Stimulated activated naive CD8-positive, alpha-beta T cell treated with anti-CD3 and anti-CD28 coated beads, Interleukin-15, amount 100 ng/mL, for 72 hours (primary cell): ENCODE measurements around the gene UBE2R2.
"Not testable (repeated sequence)": the region's sequence is repeated elsewhere in the genome, so short reads cannot be mapped to it uniquely, and the experiment has no call there.

ENCODE experiments used
- ATAC-seq: fragments of 150-1000 bp; cut with Tn5 transposase; 2 replicates; pipeline ENCODE4 v1.10.0; 2021; ENCODE audit warnings: mild to moderate bottlenecking, moderate library complexity
- DNase-seq, 2 donors: peaks; one replicate each; pipeline ENCODE4 v3.0.0; 2021 to 2022
- H3K27ac Mint-ChIP-seq, 2 donors: one replicate each; pipeline ENCODE4 v1.8.0; 2022; ENCODE audit warnings: mild to moderate bottlenecking in 2 of 2, mixed read lengths in 2 of 2, moderate library complexity in 2 of 2
- H3K27me3 Mint-ChIP-seq: one replicate; pipeline ENCODE4 v1.8.0; 2022; ENCODE audit warnings: mixed read lengths
- H3K4me1 Mint-ChIP-seq: one replicate; pipeline ENCODE4 v1.8.0; 2022; ENCODE audit warnings: mild to moderate bottlenecking, mixed read lengths
- H3K4me3 Mint-ChIP-seq, 2 donors: one replicate each; pipeline ENCODE4 v1.8.0; 2022; ENCODE audit warnings: mild to moderate bottlenecking in 2 of 2, mixed read lengths in 2 of 2, moderate library complexity in 1 of 2
- H3K9me3 Mint-ChIP-seq, 2 donors: one replicate each; pipeline ENCODE4 v1.8.0; 2022; ENCODE audit warnings: mixed read lengths in 2 of 2

The UBE2R2 gene

GRCh38 chr9:33815781-33816180 lies 1.2 kb upstream of the UBE2R2 start:
- Mint-ChIP-seq H3K27me3 (peaks cover 11% of the 10 kb centered on the region), H3K4me1 (peaks cover 57% of the 10 kb centered on the region)

GRCh38 chr9:33817327-33818166 lies 587 bp downstream of the UBE2R2 start:
- Mint-ChIP-seq H3K4me3 (peak overlapping the region; percentile 80 to 92), H3K9me3 (no peaks in the 10 kb centered on the region), H3K27me3 (no peaks in the 10 kb centered on the region), H3K27ac (peak overlapping the region; percentile 89 to 96), H3K4me1 (peaks cover 63% of the 10 kb centered on the region)
- peak; percentile 65 to 67 for DNase-seq
- peak; percentile 44 for ATAC-seq

More at GRCh38 chr9:33815781-33816180, 1.2 kb upstream of the UBE2R2 start:
- DNase-seq (no peak), ATAC-seq (no peak)
- Mint-ChIP-seq H3K27ac (peak overlapping the region; percentile 46 to 96), H3K4me3 (peak overlapping the region; percentile 89 to 92), H3K9me3 (no peaks in the 10 kb centered on the region)

GRCh38 chr9:33818167-33818846 lies 1.3 kb downstream of the UBE2R2 start:
- no peaks in the 10 kb centered on the region for H3K27me3 Mint-ChIP-seq
- H3K4me1 Mint-ChIP-seq = peaks cover 65% of the 10 kb centered on the region
- H3K4me3 Mint-ChIP-seq = peak overlapping the region; percentile 80 to 92
- DNase-seq = peak in 1 of 2 donors; percentile 18
- H3K27ac Mint-ChIP-seq = peak overlapping the region; percentile 70 to 80
- no peak for ATAC-seq
- H3K9me3 Mint-ChIP-seq = no peaks in the 10 kb centered on the region

GRCh38 chr9:33818847-33819500 lies 2.0 kb downstream of the UBE2R2 start:
- no peaks in the 10 kb centered on the region for H3K27me3 Mint-ChIP-seq
- H3K4me1 Mint-ChIP-seq = peaks cover 65% of the 10 kb centered on the region
- peak overlapping the region; percentile 80 to 92 for H3K4me3 Mint-ChIP-seq
- DNase-seq = no peak
- peak overlapping the region; percentile 70 to 80 for H3K27ac Mint-ChIP-seq
- H3K9me3 Mint-ChIP-seq = no peaks in the 10 kb centered on the region
- ATAC-seq = no peak

- peak overlapping the region in 1 of 2 donors; percentile 92 for H3K4me3 Mint-ChIP-seq
- no peak for ATAC-seq
- no peaks in the 10 kb centered on the region for H3K27me3 Mint-ChIP-seq
- H3K27ac Mint-ChIP-seq = no peak overlapping the region
- DNase-seq = no peak
- peaks cover 53% of the 10 kb centered on the region for H3K4me1 Mint-ChIP-seq
- no peaks in the 10 kb centered on the region for H3K9me3 Mint-ChIP-seq
Observed at GRCh38 chr9:33820231-33820745, 3.3 kb downstream of the UBE2R2 start.

- no peak overlapping the region for H3K4me3 Mint-ChIP-seq
- peaks cover 36% of the 10 kb centered on the region for H3K4me1 Mint-ChIP-seq
- no peak for ATAC-seq
- no peaks in the 10 kb centered on the region for H3K9me3 Mint-ChIP-seq
- no peak overlapping the region for H3K27ac Mint-ChIP-seq
- DNase-seq = no peak
- no peaks in the 10 kb centered on the region for H3K27me3 Mint-ChIP-seq
Observed at GRCh38 chr9:33823801-33824200, 6.8 kb downstream of the UBE2R2 start.

GRCh38 chr9:33827285-33827684 lies 10.3 kb downstream of the UBE2R2 start:
- H3K4me1 Mint-ChIP-seq = peaks cover 10% of the 10 kb centered on the region
- H3K4me3 Mint-ChIP-seq, DNase-seq, H3K27ac Mint-ChIP-seq, H3K27me3 Mint-ChIP-seq, ATAC-seq, H3K9me3 Mint-ChIP-seq: not testable (repeated sequence)

- not testable (repeated sequence) for H3K27me3 Mint-ChIP-seq, H3K4me1 Mint-ChIP-seq, ATAC-seq, H3K27ac Mint-ChIP-seq, H3K4me3 Mint-ChIP-seq, H3K9me3 Mint-ChIP-seq, DNase-seq
Observed at GRCh38 chr9:33829641-33830230, 12.8 kb downstream of the UBE2R2 start.

- H3K4me1 Mint-ChIP-seq = peaks cover 44% of the 10 kb centered on the region
- H3K27ac Mint-ChIP-seq = peak overlapping the region; percentile 79 to 85
- no peak for ATAC-seq
- H3K9me3 Mint-ChIP-seq = no peaks in the 10 kb centered on the region
- H3K4me3 Mint-ChIP-seq = peak overlapping the region in 1 of 2 donors; percentile 26
- no peaks in the 10 kb centered on the region for H3K27me3 Mint-ChIP-seq
- DNase-seq = no peak
Observed at GRCh38 chr9:33835625-33836260, 18.8 kb downstream of the UBE2R2 start.

- peak; percentile 99 for ATAC-seq
- H3K27me3 Mint-ChIP-seq, H3K9me3 Mint-ChIP-seq: not testable (repeated sequence)
- H3K27ac Mint-ChIP-seq = peak overlapping the region; percentile 82 to 85
- peak overlapping the region in 1 of 2 donors; percentile 64 for H3K4me3 Mint-ChIP-seq
- DNase-seq = peak in 1 of 2 donors; percentile 45
- peaks cover 46% of the 10 kb centered on the region for H3K4me1 Mint-ChIP-seq
Observed at GRCh38 chr9:33836261-33836660, 19.3 kb downstream of the UBE2R2 start.

- Mint-ChIP-seq H3K4me1 (peaks cover 54% of the 10 kb centered on the region), H3K27ac (no peak overlapping the region), H3K4me3 (peak overlapping the region in 1 of 2 donors; percentile 50), H3K27me3 (no peaks in the 10 kb centered on the region), H3K9me3 (no peaks in the 10 kb centered on the region)
- no peak for DNase-seq
- no peak for ATAC-seq
Observed at GRCh38 chr9:33837138-33837537, 20.2 kb downstream of the UBE2R2 start.

GRCh38 chr9:33840381-33840780 lies 23.4 kb downstream of the UBE2R2 start:
- Mint-ChIP-seq H3K4me1 (peaks cover 62% of the 10 kb centered on the region), H3K9me3 (no peaks in the 10 kb centered on the region), H3K27me3 (no peaks in the 10 kb centered on the region), H3K27ac (no peak overlapping the region), H3K4me3 (no peak overlapping the region)
- no peak for DNase-seq
- no peak for ATAC-seq

- peaks cover 55% of the 10 kb centered on the region for H3K4me1 Mint-ChIP-seq
- H3K27me3 Mint-ChIP-seq = no peaks in the 10 kb centered on the region
- no peak overlapping the region for H3K27ac Mint-ChIP-seq
- H3K4me3 Mint-ChIP-seq = no peak overlapping the region
- no peaks in the 10 kb centered on the region for H3K9me3 Mint-ChIP-seq
- ATAC-seq (no peak), DNase-seq (no peak)
Observed at GRCh38 chr9:33843312-33843961, 26.5 kb downstream of the UBE2R2 start.

GRCh38 chr9:33846231-33846630 lies 29.3 kb downstream of the UBE2R2 start:
- H3K27me3 Mint-ChIP-seq = no peaks in the 10 kb centered on the region
- H3K9me3 Mint-ChIP-seq = no peaks in the 10 kb centered on the region
- no peak overlapping the region for H3K27ac Mint-ChIP-seq
- no peak overlapping the region for H3K4me3 Mint-ChIP-seq
- ATAC-seq (no peak), DNase-seq (no peak)
- H3K4me1 Mint-ChIP-seq = peaks cover 50% of the 10 kb centered on the region
